Measurements from ENCODE around the gene PHACTR3.

PHACTR3 gene

DNA sequence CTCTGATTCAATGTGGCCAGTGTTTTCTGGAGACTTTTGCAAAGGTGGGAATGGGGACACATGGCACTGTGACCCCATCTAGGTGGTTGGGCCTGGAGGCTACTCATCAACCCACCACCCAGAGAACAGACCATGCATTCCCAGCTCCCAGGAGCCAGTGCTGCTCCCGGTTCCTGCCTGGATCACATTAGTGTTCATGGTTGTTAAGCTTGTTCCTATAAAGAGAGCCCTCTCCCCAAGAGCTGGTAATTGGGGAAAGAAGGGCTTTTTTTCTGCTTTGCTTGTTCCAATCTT, 102.0 kb downstream of the PHACTR3 start:
- DNase-seq = no peak

DNA sequence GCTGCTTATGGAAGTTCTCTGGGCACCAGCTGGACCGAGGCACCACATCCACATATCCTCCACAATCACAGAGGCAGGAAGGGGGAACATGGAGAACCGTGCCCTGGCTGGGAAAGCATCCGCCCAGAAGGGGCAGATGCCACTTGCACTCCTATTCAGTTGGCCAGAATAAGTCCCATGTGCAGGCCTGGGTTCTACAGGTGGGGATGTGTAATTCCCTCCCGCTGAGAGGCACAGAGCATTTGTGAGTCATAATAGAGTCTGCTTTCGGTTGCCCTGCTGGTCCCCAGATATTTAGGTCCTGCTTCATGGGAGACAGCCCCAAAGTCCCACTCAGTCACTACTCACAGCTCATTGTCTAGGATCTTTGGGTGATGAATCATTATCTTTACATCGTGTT, 104.0 kb downstream of the PHACTR3 start:
- DNase-seq = no peak

DNA sequence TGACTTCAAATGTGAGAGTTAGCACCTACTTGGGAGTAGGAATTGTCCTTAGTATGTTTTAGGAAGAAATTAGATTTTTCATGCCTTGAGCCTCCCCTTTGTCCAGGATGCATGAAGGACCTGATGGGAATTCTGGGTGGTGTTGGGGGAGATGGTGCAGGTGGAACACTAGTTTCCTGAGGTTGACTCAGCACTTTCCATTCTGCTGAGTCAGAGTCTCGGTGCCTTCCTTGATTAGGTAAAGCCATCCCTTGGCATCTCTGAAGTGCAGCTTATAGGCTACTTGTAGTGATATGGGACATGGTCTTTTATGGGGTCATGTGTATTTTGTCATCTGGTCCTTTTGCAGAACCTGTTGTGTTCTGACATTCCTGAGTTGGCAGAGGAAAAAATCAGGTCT, 105.3 kb downstream of the PHACTR3 start:
- no peak for DNase-seq

- no peak for DNase-seq
These were observed 113.7 kb downstream of the PHACTR3 start for GRCh38 chr20:59718071-59718470.

GRCh38 chr20:59718751-59719150, 114.4 kb downstream of the PHACTR3 start:
- no peak for DNase-seq

DNA sequence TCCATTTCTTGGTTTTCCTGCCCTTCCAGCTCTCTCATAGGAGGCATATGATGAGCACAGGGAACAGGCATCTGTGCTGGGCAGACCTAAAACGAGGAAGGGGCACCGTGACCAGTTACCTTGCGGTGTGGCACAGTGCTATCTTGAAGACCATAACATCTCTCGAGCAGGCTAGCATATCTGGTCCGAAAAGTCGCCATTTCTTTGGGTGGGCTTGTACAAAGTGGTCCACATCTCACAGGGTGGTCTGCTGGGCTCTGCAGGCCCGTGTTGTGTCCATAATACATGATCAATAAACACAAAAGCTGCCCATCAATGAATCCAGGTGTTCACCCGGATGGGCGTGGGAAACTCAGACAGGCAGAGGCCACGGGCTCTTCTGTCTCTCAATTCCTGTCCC, 115.7 kb downstream of the PHACTR3 start:
- no peak for DNase-seq

GRCh38 chr20:59721386-59721785, 117.0 kb downstream of the PHACTR3 start:
- DNase-seq = no peak

DNA sequence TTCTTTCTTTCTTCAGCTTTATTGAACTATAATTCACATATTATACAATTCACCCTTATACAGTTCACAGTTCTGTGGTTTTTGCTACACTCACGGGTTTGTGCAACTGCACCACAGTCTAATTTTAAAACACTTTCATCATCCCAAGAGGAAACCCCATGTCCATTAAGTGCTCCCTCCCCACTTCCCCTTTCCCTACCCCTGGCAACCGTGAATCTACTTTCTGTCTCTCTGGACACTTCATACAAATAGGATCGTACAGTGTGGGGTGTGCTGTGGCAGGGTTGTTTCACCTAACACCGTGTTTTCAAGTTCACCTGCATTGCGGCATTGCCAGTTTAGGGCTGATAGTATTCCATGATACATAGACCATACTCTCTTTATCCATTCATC, 118.8 kb downstream of the PHACTR3 start:
- no peak for DNase-seq

- DNase-seq = no peak
These were observed 119.5 kb downstream of the PHACTR3 start for GRCh38 chr20:59723607-59724456.

- DNase-seq = no peak
These were observed 120.4 kb downstream of the PHACTR3 start for GRCh38 chr20:59724457-59725366.

- no peak for DNase-seq
These were observed 121.3 kb downstream of the PHACTR3 start for GRCh38 chr20:59725476-59726280.

DNA sequence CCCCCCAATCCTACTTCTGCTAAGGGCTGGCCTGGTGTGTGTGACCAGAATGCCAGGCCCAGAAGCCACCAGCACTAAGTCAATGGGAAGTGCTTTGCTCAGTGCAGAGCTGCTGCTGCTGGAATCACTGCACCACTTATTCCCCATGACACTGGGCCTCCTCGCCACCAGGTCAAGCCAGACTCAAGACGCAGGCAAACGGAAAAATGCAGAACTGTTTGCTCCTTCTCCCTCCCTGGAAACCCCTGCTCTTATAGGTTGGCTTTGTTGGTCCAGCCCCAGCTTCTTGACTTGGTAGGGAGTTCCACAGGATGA, 121.9 kb downstream of the PHACTR3 start:
- DNase-seq = no peak

- no peak for DNase-seq
These were observed 124.5 kb downstream of the PHACTR3 start for GRCh38 chr20:59728722-59729430.

DNA sequence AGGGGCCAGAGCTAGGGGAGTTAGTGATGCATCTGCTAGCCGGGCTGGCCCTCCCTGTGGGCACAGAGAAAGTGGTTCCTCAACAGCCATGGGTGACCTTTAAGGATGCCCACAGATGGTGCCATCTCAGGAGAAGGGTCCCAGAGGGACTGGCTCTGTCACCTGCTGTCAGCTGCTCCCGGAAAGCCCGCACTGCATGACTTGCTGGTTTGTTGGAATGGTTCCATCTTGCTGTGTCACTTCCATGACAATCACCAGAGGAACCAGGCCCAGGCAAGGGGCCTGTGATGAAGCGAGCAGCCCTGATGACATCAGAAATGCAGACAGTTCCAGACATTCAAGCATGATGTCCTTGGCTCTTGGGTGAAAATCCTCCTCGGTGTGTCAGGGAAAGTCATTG, 125.2 kb downstream of the PHACTR3 start:
- DNase-seq = no peak

GRCh38 chr20:59730722-59731121, 126.4 kb downstream of the PHACTR3 start:
- no peak for DNase-seq

- no peak for DNase-seq
These were observed 127.0 kb downstream of the PHACTR3 start for GRCh38 chr20:59731376-59731775.

- no peak for DNase-seq
These were observed 129.0 kb downstream of the PHACTR3 start for GRCh38 chr20:59733351-59733750.

- no peak for DNase-seq
These were observed 131.1 kb downstream of the PHACTR3 start for GRCh38 chr20:59735486-59735885.

GRCh38 chr20:59735917-59736316, 131.6 kb downstream of the PHACTR3 start:
- DNase-seq = no peak

- no peak for DNase-seq
These were observed 132.0 kb downstream of the PHACTR3 start for GRCh38 chr20:59736366-59736765.

DNA sequence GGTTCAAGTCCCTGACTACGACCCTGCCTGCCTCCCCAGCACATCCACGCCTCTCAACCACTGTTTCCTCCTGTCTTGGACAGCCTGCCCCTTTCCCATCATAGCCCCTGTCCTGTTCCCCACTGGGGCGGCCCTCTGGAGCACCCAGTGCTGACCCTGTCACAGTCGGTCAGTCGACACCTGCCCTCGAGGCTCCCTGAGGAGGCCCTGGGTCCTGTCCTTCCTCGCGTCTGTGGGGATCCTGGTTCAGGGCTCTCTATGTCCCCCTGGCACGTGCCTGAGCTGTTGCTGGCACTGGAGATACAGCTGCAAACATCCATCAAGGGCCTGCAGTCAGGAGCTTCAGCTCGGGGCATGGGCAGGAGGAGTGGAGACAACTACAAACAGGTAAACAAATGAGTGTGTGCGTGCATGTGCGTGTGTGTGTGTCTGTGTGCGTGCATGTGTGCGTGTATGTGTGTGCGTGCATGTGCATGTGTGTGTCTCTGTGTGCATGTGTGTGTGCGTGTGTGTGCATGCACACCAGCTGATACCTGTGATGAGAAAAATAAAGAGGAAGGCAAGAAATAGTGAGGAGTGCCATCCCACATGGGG, 132.8 kb downstream of the PHACTR3 start:
- DNase-seq = no peak

DNA sequence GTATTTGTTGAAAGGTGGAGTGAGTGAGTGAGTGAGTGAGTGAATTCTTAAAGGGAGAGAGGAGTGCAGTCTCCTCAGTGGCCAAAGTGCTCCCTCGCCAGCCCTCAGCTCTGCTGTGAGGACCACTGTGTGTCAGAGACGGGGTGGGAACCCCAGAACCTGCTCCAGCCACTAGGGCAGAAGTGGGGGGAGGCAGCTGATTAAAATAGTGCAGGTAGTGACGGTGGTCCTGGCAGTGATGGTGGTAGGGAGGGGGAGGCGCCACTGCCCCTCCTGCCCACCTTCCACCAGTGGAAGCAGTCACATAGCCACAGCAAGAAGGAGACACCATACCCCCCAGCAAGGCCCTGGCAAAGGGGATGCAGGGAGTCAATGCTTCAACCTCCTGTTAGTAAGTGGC, 133.5 kb downstream of the PHACTR3 start:
- no peak for DNase-seq

GRCh38 chr20:59738851-59739250, 134.5 kb downstream of the PHACTR3 start:
- no peak for DNase-seq

All from NCI-H2029 treated with DMSO at 0.1 percent for 48 hours (cell line).